ENCODE results near the gene DLG1.
A peak's percentile ranks its signal among the peaks of the same experiment; 100 is the strongest.

DNA sequence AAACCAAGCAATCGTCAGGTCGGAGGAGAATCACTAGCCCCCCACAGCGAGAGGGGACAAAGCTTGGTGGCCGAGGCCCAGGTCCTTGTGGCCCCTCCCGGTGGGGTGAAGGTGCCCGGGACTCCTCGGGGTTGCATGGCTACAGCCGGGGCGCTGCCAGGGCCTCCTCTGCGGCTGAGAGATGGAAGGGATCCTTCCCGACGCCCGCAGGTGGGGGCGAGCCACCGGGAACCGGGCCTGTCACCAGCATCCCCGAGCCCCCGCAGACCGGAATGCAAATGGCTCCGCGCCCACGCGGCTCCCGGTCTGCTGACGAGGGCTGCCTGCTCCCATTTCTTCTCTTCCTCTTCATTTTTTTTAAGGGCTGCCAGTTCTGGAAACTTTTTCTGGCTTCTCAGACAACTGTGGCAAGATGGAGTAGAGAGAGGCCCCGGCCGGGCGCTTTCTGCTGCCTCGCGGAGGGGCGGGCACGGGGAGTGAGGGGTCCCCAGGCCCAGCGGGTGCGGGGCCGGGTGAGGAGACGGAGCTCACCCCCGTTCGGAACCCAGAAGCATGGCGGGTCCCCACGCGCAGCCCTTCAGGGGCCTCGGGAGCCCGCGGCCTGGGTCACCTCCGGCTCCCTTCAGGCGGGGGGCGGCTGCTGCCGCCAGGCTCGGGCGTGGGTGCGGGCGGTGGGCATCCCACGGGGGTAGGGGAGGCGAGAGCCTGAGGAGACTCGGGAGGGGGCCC, 296.3 kb downstream of the DLG1 start:
- no peak for TF ChIP-seq CTCF (conservative IDR thresholded peaks at IDR 0.05; ENCODE audit: low read depth in 2 of 2)
- no peak for TF ChIP-seq ZNF331 (CRISPR knock-in tag; IDR thresholded peaks at IDR 0.05; ENCODE audit: low read depth)
- TF ChIP-seq REST (IDR thresholded peaks at IDR 0.05; ENCODE audit: unreplicated experiment), result no peak
- TF ChIP-seq EZH2phosphoT487 (IDR thresholded peaks at IDR 0.05; ENCODE audit: unreplicated experiment), result no peak
- no peak for TF ChIP-seq NANOG (IDR thresholded peaks at IDR 0.05; ENCODE audit: borderline replicate concordance)
- no peak for TF ChIP-seq POLR2AphosphoS5 (IDR thresholded peaks at IDR 0.05; ENCODE audit: low read depth)
- peak; percentile 32 for TF ChIP-seq EZH2 (IDR thresholded peaks at IDR 0.05; ENCODE audit: low read depth, unreplicated experiment)
- no peak for TF ChIP-seq CREB1 (CRISPR knock-in tag; IDR thresholded peaks at IDR 0.05; ENCODE audit: low read depth)
- TF ChIP-seq JUNB (IDR thresholded peaks at IDR 0.05; ENCODE audit: unreplicated experiment), result no peak
- no peak for TF ChIP-seq STAT1 (IDR thresholded peaks at IDR 0.05; ENCODE audit: unreplicated experiment)
- TF ChIP-seq ZNF114 (CRISPR knock-in tag; IDR thresholded peaks at IDR 0.05), result no peak
- TF ChIP-seq ETS1 (IDR thresholded peaks at IDR 0.05), result no peak
- no peak for TF ChIP-seq ZNF462 (CRISPR knock-in tag; IDR thresholded peaks at IDR 0.05)
